Breast epithelium (tissue), 4 donors: ENCODE data around the gene SOCS1. TPM values are rescaled to one million over a fixed set of nuclear protein-coding genes. Genes with fewer than 3 reads are reported as not detected.

Source experiments
- DNase-seq, 2 donors: peaks; one replicate each; pipeline ENCODE4 v3.0.0-alpha.2; 2019; ENCODE audit warnings: low spot score in 2 of 2
- H3K27ac ChIP-seq, 2 donors: fragments of 200-600 bp; sonication (generic) in 1 of 2; one replicate each; pipeline ENCODE4 v1.5.1; 2016 to 2019; ENCODE audit warnings: mild to moderate bottlenecking in 1 of 2
- H3K27me3 ChIP-seq, 2 donors: fragments of 200-600 bp; sonication (generic) in 1 of 2; one replicate each; pipeline versions ENCODE4 v1.5.1 to v1.6.0; 2017 to 2019; ENCODE audit warnings: control low read depth in 1 of 2, mild to moderate bottlenecking in 1 of 2
- H3K36me3 ChIP-seq: fragments of 200-600 bp; one replicate; pipeline ENCODE4 v1.5.1; 2019
- H3K4me1 ChIP-seq, 2 donors: fragments of 200-600 bp; sonication (generic); one replicate each; pipeline ENCODE4 v1.5.1; 2016 to 2019; ENCODE audit warnings: control low read depth in 1 of 2
- H3K4me3 ChIP-seq, 3 donors: fragments of 200-600 bp; sonication (generic); 1 replicate in 2 of 3; 2 replicates in 1 of 3; pipeline ENCODE4 v1.5.1; 2016 to 2019; ENCODE audit warnings: mild to moderate bottlenecking in 3 of 3, moderate library complexity in 2 of 3
- H3K9me3 ChIP-seq, 2 donors: fragments of 200-600 bp; sonication (generic) in 1 of 2; one replicate each; pipeline ENCODE4 v1.5.1; 2016 to 2019; ENCODE audit warnings: control low read depth in 1 of 2
- CTCF ChIP-seq, 3 donors: fragments of 450-650 bp; IDR thresholded peaks; one replicate each; pipeline ENCODE4 v1.5.1; 2016 to 2017; ENCODE audit warnings: antibody characterized with exemption in 3 of 3, mild to moderate bottlenecking in 3 of 3, moderate library complexity in 3 of 3
- POLR2A ChIP-seq: fragments of 450-650 bp; IDR thresholded peaks from one replicate; pipeline ENCODE4 v1.6.1; 2016; ENCODE audit warnings: antibody characterized with exemption, mild to moderate bottlenecking, moderate library complexity
- POLR2AphosphoS5 ChIP-seq, 3 donors: sonication (generic); formaldehyde crosslinking; IDR thresholded peaks; one replicate each; pipeline ENCODE4 v1.6.1; 2017; ENCODE audit warnings: antibody characterized with exemption in 3 of 3
- intact Hi-C: fragments of 100-400 bp; cut with DNase I; formaldehyde crosslinking; loops from one replicate; pipeline ENCODE4 v1.15.1; 2023; ENCODE audit warnings: low total_unique reads
- total RNA-seq, 3 donors: library from RNA; depleted of rRNA; stranded (reverse); fragments of >200 nt; gene quantifications; one replicate each; pipeline ENCODE4 v1.1.0, GENCODE V29; 2016

The SOCS1 gene
- total RNA-seq, 3 donors from 2014 or later, result 4.1 to 9.0 (median 5.6) TPM

GRCh38 chr16:11238272-11239202, 17.5 kb downstream of the SOCS1 start:
- Histone ChIP-seq H3K36me3 (no peaks in the 10 kb centered on the region), H3K4me3 (no peak overlapping the region)
- TF ChIP-seq POLR2AphosphoS5 (IDR thresholded peaks at IDR 0.05) (no peak), CTCF (IDR thresholded peaks at IDR 0.05) (no peak), POLR2A (no peak)

GRCh38 chr16:11236461-11237254, 19.3 kb downstream of the SOCS1 start:
- intact Hi-C loops, result no loop called here

More at GRCh38 chr16:11238272-11239202, 17.5 kb downstream of the SOCS1 start:
- Histone ChIP-seq H3K9me3 (no peaks in the 10 kb centered on the region), H3K4me1 (no peaks in the 10 kb centered on the region), H3K27me3 (no peaks in the 10 kb centered on the region), H3K27ac (no peak overlapping the region)
- intact Hi-C loops, result loop anchor here (2.0 kb wide), 1 partner anchor 32 kb away; no protein-coding TSS in a partner anchor
- DNase-seq, result no peak

GRCh38 chr16:11235703-11235991, 20.4 kb downstream of the SOCS1 start:
- no peak for TF ChIP-seq POLR2AphosphoS5 (IDR thresholded peaks at IDR 0.05)
- TF ChIP-seq POLR2A, result no peak
- TF ChIP-seq CTCF (IDR thresholded peaks at IDR 0.05), result no peak
- Histone ChIP-seq H3K36me3 (no peaks in the 10 kb centered on the region), H3K27ac (no peak overlapping the region), H3K4me1 (no peaks in the 10 kb centered on the region), H3K4me3 (no peak overlapping the region), H3K27me3 (no peaks in the 10 kb centered on the region), H3K9me3 (no peaks in the 10 kb centered on the region)
- DNase-seq, result no peak
- intact Hi-C loops, result no loop called here

More at GRCh38 chr16:11236461-11237254, 19.3 kb downstream of the SOCS1 start:
- no peaks in the 10 kb centered on the region for H3K36me3 ChIP-seq
- no peaks in the 10 kb centered on the region for H3K9me3 ChIP-seq
- no peaks in the 10 kb centered on the region for H3K27me3 ChIP-seq
- no peaks in the 10 kb centered on the region for H3K4me1 ChIP-seq
- H3K4me3 ChIP-seq, result no peak overlapping the region
- no peak overlapping the region for H3K27ac ChIP-seq
- TF ChIP-seq POLR2AphosphoS5 (IDR thresholded peaks at IDR 0.05), result no peak
- TF ChIP-seq CTCF (IDR thresholded peaks at IDR 0.05), result no peak
- no peak for TF ChIP-seq POLR2A
- no peak for DNase-seq

GRCh38 chr16:11234884-11235702, 20.9 kb downstream of the SOCS1 start:
- Histone ChIP-seq H3K4me1 (no peaks in the 10 kb centered on the region), H3K4me3 (no peak overlapping the region), H3K27ac (no peak overlapping the region), H3K9me3 (no peaks in the 10 kb centered on the region), H3K27me3 (no peaks in the 10 kb centered on the region), H3K36me3 (no peaks in the 10 kb centered on the region)
- no peak for DNase-seq
- intact Hi-C loops, result no loop called here
- TF ChIP-seq CTCF (IDR thresholded peaks at IDR 0.05), result no peak
- no peak for TF ChIP-seq POLR2AphosphoS5 (IDR thresholded peaks at IDR 0.05)
- TF ChIP-seq POLR2A, result no peak
